Measurements from ENCODE around the gene RAD21L1. TPM values are rescaled to one million over a fixed set of nuclear protein-coding genes. Genes with fewer than 3 reads are reported as not detected.

RAD21L1 gene
- not detected in 2 replicates for total RNA-seq

DNA sequence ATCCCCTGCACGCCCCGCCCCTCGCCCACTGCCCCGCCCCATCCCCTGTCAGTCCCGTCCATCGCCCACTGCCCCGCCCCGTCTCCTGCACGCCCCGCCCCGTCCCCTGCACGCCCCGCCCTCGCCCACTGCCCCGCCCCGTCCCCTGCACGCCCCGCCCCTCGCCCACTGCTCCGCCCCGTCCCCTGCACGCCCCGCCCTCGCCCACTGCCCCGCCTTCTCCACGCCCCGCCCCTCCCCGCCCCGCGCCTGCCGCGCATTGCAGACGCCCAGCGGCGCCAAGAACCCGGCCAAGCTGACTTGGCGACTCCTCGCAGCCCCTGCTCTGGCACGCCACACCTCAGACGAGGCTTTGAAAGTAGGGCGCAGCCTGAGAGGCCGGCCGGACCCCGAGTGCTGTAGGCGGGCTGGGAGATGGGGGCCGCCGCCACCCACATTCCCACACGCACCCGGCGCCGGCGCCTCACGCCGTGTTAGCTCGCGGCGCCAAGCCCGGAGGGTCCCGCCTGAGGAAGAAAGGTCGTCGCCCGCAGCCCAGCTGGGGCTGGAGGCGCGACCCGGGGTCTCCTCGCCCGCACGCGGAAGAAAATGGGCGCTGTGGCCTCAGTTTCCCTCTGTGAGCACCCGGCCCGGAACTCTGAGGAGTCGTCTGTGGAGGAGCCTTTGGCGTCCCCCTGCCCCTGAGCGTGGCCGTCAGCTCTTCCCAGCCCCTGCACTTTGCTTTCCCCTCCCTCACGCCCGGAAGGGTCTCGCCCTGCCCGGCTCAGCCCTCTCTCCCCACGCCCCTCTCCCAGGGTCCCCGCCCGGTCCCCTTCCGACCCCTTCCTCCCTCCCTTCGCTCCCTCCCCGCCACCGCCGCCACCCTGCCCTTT lies at the start of gene RAD21L1:
RAD21L1 (plus strand) TSS at position 262 of the 872 bp plus-strand sequence. CDS start 2,410 bp downstream, outside the sequence.

GRCh38 chr20:1184638-1185315 lies 41.1 kb upstream of the RAD21L1 start, which contains the start of gene TMEM74B:
Gene TMEM74B, minus strand, starts transcription at chr20:1184981. Its CDS starts 1,180 bp downstream, at chr20:1183801.

GRCh38 chr20:1202762-1203504 lies 22.9 kb upstream of the RAD21L1 start, which contains the start of gene C20orf202:
Gene C20orf202, plus strand, starts transcription at chr20:1203454. Its CDS starts 132 bp downstream, at chr20:1203586.

DNA sequence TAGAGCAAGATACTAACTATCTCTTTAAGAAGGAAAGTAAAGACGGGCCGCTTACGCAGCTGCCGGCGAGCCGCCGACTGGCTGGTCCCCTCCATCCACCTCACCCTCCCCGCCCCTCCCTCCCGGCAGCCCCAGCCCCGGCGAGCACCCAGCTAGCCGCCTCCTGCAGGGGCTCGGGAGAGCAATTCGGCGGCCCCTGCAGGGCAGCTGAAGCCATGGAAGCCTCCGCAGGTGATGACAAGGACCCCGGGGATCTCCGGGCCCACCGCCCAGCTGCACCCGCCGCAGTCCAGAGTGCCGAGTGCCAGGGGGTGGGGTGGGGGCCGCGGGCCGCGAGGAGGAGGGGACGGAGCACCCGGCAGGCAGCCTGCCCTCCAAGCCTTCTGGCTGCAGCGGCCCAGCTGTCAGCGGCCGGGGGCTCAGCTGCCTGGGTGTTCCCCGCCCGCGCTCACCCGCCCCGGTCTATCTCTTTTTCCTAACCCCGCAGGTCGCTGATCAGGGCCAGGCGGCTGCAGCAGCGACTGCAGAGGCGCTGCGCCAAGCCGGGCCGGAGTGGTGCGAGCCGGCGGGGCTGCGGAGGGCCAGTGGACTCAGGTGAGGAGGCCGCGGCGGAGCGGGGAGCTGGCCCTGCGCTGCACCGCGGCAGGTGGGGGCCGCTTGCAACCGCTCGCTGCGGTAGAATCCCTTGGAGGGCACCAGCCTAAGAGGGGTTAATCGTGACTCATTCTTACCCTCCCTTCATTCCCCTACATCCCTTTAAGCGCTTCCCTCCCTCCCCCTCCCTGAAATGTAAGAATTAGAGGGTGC lies 40.5 kb downstream of the RAD21L1 start, which contains the start of gene SNPH:
SNPH (plus strand) TSS at position 128 of the 807 bp plus-strand sequence. CDS start 29,946 bp downstream, outside the sequence.

Other genes with a start within 250 kb of the RAD21L1 start
- gene RSPO4, start 223.7 kb upstream of the RAD21L1 start, total RNA-seq, result not detected in 2 replicates
- gene PSMF1, start 107.4 kb upstream of the RAD21L1 start, total RNA-seq, result 76.8 and 152 TPM in 2 replicates
- 1.1 and 3.3 TPM in 2 replicates for gene TMEM74B, start 41.1 kb upstream of the RAD21L1 start, total RNA-seq
- 0.33 TPM in 1 of 2 replicates, not detected in the other for gene C20orf202, start 22.6 kb upstream of the RAD21L1 start, total RNA-seq
- gene SNPH, start 40.2 kb downstream of the RAD21L1 start, total RNA-seq, result 5.3 and 6.2 TPM in 2 replicates
- 4.9 and 6.2 TPM in 2 replicates for gene SDCBP2, start 103.1 kb downstream of the RAD21L1 start, total RNA-seq
- 411 and 427 TPM in 2 replicates for gene FKBP1A, start 167.0 kb downstream of the RAD21L1 start, total RNA-seq
- gene NSFL1C, start 240.8 kb downstream of the RAD21L1 start, total RNA-seq, result 38.5 and 38.6 TPM in 2 replicates

All from vein endothelial cell (primary cell).